Measurements from ENCODE around the gene PI4KB.

GRCh38 chr1:151251656-151252470 is 75.4 kb downstream of the PI4KB start:
- TF ChIP-seq CTCF (IDR thresholded peaks at IDR 0.05) (peak; percentile 78 to 82 (median 82)), POLR2A (IDR thresholded peaks at IDR 0.05) (no peak)

Data from right lobe of liver (tissue), 4 donors.